CD4-positive, alpha-beta T cell (primary cell): ENCODE results near the gene SCN3A. TPM values are rescaled to one million over a fixed set of nuclear protein-coding genes. Genes with fewer than 3 reads are reported as not detected.

Experiments used
- ATAC-seq: fragments of 200-7000 bp; cut with Tn5 transposase; one replicate; pipeline ENCODE4 v1.10.0; 2022; ENCODE audit warnings: mild to moderate bottlenecking; ENCODE audit not compliant: poor library complexity
- CTCF ChIA-PET: fragments of 350-600 bp; sonication (Branson Sonifier 250); formaldehyde crosslinking; loops from one replicate; lab custom pipeline; 2021; ENCODE audit warnings: antibody characterized with exemption, inconsistent platforms; lab: Charles Lee
- POLR2A ChIA-PET: fragments of 350-600 bp; sonication (Branson Sonifier 250); formaldehyde crosslinking; loops from one replicate; lab custom pipeline; 2021; ENCODE audit warnings: antibody characterized with exemption, inconsistent platforms; lab: Charles Lee
- DNase-seq, 14 experiments: peaks; one replicate each; pipeline ENCODE4 v3.0.0-alpha.2; 2013 to 2020; ENCODE audit warnings: mixed read lengths in 2 of 14
- H3K27ac ChIP-seq, 2 donors: one replicate each; pipeline versions ENCODE4 v1.5.1 to v1.7.0; 2013; ENCODE audit warnings: low read length in 2 of 2, low read depth in 1 of 2, mild to moderate bottlenecking in 1 of 2
- H3K27me3 ChIP-seq, 2 experiments: 1 replicate in 1 of 2; 2 replicates in 1 of 2; pipeline versions ENCODE4 v1.6.1 to v1.7.0; 2013; ENCODE audit warnings: low read length in 2 of 2, control low read depth in 1 of 2, mild to moderate bottlenecking in 1 of 2, moderate library complexity in 1 of 2; ENCODE audit not compliant: insufficient read depth in 2 of 2, control insufficient read depth in 1 of 2
- H3K36me3 ChIP-seq: one replicate; pipeline ENCODE4 v1.6.1; 2013; ENCODE audit warnings: low read length, control low read depth; ENCODE audit not compliant: insufficient read depth
- H3K4me1 ChIP-seq: one replicate; pipeline ENCODE4 v1.6.1; 2013; ENCODE audit warnings: low read length, control low read depth; ENCODE audit not compliant: insufficient read depth
- H3K4me3 ChIP-seq: one replicate; pipeline ENCODE4 v1.5.1; 2013; ENCODE audit warnings: mild to moderate bottlenecking, low read length, moderate library complexity
- H3K9me3 ChIP-seq, 2 experiments: 1 replicate in 1 of 2; 2 replicates in 1 of 2; pipeline versions ENCODE4 v1.6.1 to v1.7.0; 2013; ENCODE audit warnings: low read length in 2 of 2, mild to moderate bottlenecking in 2 of 2, control low read depth in 1 of 2, moderate library complexity in 1 of 2; ENCODE audit not compliant: control insufficient read depth in 1 of 2, insufficient read depth in 1 of 2
- H3K27ac Mint-ChIP-seq: one replicate; pipeline ENCODE4 v1.8.0; 2020; ENCODE audit warnings: mixed read lengths
- H3K27me3 Mint-ChIP-seq: one replicate; pipeline ENCODE4 v1.8.0; 2021; ENCODE audit warnings: mixed read lengths
- H3K36me3 Mint-ChIP-seq: one replicate; pipeline ENCODE4 v1.8.0; 2021; ENCODE audit warnings: low read depth, mixed read lengths
- H3K4me1 Mint-ChIP-seq: one replicate; pipeline ENCODE4 v1.8.0; 2021; ENCODE audit warnings: low read depth, mixed read lengths
- H3K4me3 Mint-ChIP-seq: one replicate; pipeline ENCODE4 v1.8.0; 2020; ENCODE audit warnings: mild to moderate bottlenecking, mixed read lengths
- H3K9me3 Mint-ChIP-seq: one replicate; pipeline ENCODE4 v1.8.0; 2020; ENCODE audit warnings: mixed read lengths
- intact Hi-C, 2 experiments: fragments of 100-400 bp; cut with DNase I in 1 of 2; cut with micrococcal nuclease in 1 of 2; formaldehyde crosslinking; loops; one replicate each; pipeline versions ENCODE4 v1.15.1 to v1.9.0; 2023 to 2025; cut with DNase I, micrococcal nuclease
- total RNA-seq, 174 experiments: library from RNA in 2 of 174; stranded (reverse) in 2 of 174; gene quantifications; one replicate each; pipeline ENCODE4 v1.2.3 and lab custom pipeline; 2021 to 2026
- TF ChIP-seq, protein P1 (sequence below): fragments of 200-600 bp; IDR thresholded peaks from one replicate; pipeline ENCODE4 v1.8.0; 2022; ENCODE audit warnings: antibody characterized with exemption, mild to moderate bottlenecking

Gene SCN3A
- total RNA-seq, 2 experiments from 2014 or later = not detected

- no peaks in the 10 kb centered on the region for H3K9me3 ChIP-seq
- no peak overlapping the region for H3K27ac ChIP-seq
- H3K27me3 ChIP-seq = no peaks in the 10 kb centered on the region
- no peaks in the 10 kb centered on the region for H3K36me3 ChIP-seq
- TF ChIP-seq, protein P1, sequence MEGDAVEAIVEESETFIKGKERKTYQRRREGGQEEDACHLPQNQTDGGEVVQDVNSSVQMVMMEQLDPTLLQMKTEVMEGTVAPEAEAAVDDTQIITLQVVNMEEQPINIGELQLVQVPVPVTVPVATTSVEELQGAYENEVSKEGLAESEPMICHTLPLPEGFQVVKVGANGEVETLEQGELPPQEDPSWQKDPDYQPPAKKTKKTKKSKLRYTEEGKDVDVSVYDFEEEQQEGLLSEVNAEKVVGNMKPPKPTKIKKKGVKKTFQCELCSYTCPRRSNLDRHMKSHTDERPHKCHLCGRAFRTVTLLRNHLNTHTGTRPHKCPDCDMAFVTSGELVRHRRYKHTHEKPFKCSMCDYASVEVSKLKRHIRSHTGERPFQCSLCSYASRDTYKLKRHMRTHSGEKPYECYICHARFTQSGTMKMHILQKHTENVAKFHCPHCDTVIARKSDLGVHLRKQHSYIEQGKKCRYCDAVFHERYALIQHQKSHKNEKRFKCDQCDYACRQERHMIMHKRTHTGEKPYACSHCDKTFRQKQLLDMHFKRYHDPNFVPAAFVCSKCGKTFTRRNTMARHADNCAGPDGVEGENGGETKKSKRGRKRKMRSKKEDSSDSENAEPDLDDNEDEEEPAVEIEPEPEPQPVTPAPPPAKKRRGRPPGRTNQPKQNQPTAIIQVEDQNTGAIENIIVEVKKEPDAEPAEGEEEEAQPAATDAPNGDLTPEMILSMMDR = no peak
- Mint-ChIP-seq H3K4me3 (no peak overlapping the region), H3K9me3 (no peaks in the 10 kb centered on the region), H3K4me1 (no peaks in the 10 kb centered on the region), H3K27ac (no peak overlapping the region), H3K36me3 (no peaks in the 10 kb centered on the region), H3K27me3 (no peaks in the 10 kb centered on the region)
- H3K4me3 ChIP-seq = no peak overlapping the region
- intact Hi-C loops = no loop called here
- no peak for ATAC-seq
- H3K4me1 ChIP-seq = no peaks in the 10 kb centered on the region
- CTCF ChIA-PET = no interaction called here
- POLR2A ChIA-PET = no interaction called here
- DNase-seq = no peak
These were observed 82.9 kb downstream of the SCN3A start for GRCh38 chr2:165120740-165121467.

DNA sequence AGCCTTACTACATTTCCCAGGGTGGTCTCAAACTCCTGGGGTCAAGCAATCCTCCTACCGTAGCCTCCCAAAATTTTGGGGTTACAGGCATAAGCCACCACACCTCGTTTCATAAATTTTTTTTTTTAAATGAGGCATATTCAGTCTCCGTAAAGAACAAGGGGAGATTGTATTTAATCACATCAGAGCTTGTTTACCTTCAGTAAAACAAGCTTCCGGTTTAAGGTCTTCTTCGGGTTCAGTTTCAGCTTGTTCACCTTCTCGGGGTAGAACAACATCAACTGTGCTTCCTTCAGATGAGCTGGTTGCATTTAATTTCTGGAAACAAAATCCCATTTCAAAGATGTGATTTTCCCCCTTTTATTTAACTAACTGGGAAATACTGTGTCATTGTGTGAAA, 88.6 kb downstream of the SCN3A start:
- Mint-ChIP-seq H3K4me1 (no peaks in the 10 kb centered on the region), H3K9me3 (no peaks in the 10 kb centered on the region), H3K4me3 (no peak overlapping the region), H3K27me3 (no peaks in the 10 kb centered on the region), H3K27ac (no peak overlapping the region), H3K36me3 (no peaks in the 10 kb centered on the region)
- Histone ChIP-seq H3K9me3 (no peaks in the 10 kb centered on the region), H3K36me3 (no peaks in the 10 kb centered on the region), H3K27me3 (no peaks in the 10 kb centered on the region), H3K4me3 (no peak overlapping the region), H3K4me1 (no peaks in the 10 kb centered on the region), H3K27ac (no peak overlapping the region)
- ChIA-PET POLR2A (interaction anchor here (0.6 kb wide), 1 partner anchor 1287 kb away, joined by 3 read pairs; no protein-coding TSS in a partner anchor), CTCF (no interaction called here)
- TF ChIP-seq, protein P1 = no peak
- DNase-seq (no peak), ATAC-seq (no peak)
- intact Hi-C loops = no loop called here

GRCh38 chr2:165114346-165114939, 89.4 kb downstream of the SCN3A start:
- DNase-seq (no peak), ATAC-seq (no peak)
- POLR2A ChIA-PET = no interaction called here
- H3K9me3 ChIP-seq = no peaks in the 10 kb centered on the region
- intact Hi-C loops = no loop called here
- H3K9me3 Mint-ChIP-seq = no peaks in the 10 kb centered on the region
- H3K27me3 ChIP-seq = no peaks in the 10 kb centered on the region
- no peaks in the 10 kb centered on the region for H3K4me1 Mint-ChIP-seq
- no peaks in the 10 kb centered on the region for H3K27me3 Mint-ChIP-seq
- no peaks in the 10 kb centered on the region for H3K36me3 Mint-ChIP-seq
- no peaks in the 10 kb centered on the region for H3K4me1 ChIP-seq
- no peak overlapping the region for H3K27ac Mint-ChIP-seq
- H3K4me3 ChIP-seq = no peak overlapping the region
- CTCF ChIA-PET = no interaction called here
- no peak overlapping the region for H3K4me3 Mint-ChIP-seq
- H3K36me3 ChIP-seq = no peaks in the 10 kb centered on the region
- TF ChIP-seq, protein P1 = no peak
- no peak overlapping the region for H3K27ac ChIP-seq
